HG03175 (cell line): Measurements from ENCODE around the gene PCTP.
A peak's percentile ranks its signal among the peaks of the same experiment; 100 is the strongest.

ENCODE experiments used
- ATAC-seq: cut with Tn5 transposase; IDR thresholded peaks from one replicate; pipeline ENCODE4 v1.9.1; 2021; ENCODE audit warnings: mild to moderate bottlenecking, moderate library complexity; ENCODE audit not compliant: unreplicated experiment

PCTP gene

GRCh38 chr17:55727275-55727674 is 23.6 kb upstream of the PCTP start:
- ATAC-seq: no peak

- no peak for ATAC-seq
Observed at GRCh38 chr17:55727920-55728319, 22.9 kb upstream of the PCTP start.

GRCh38 chr17:55728361-55728760 is 22.5 kb upstream of the PCTP start:
- no peak for ATAC-seq

GRCh38 chr17:55728833-55729232 is 22.0 kb upstream of the PCTP start:
- no peak for ATAC-seq

GRCh38 chr17:55729484-55729883 is 21.4 kb upstream of the PCTP start:
- ATAC-seq: no peak

GRCh38 chr17:55730380-55730779 is 20.5 kb upstream of the PCTP start:
- no peak for ATAC-seq

GRCh38 chr17:55730808-55731207 is 20.0 kb upstream of the PCTP start:
- no peak for ATAC-seq

GRCh38 chr17:55731586-55732250 is 19.1 kb upstream of the PCTP start:
- ATAC-seq: no peak

- ATAC-seq: no peak
Observed at GRCh38 chr17:55734128-55734781, 16.6 kb upstream of the PCTP start.

GRCh38 chr17:55735731-55736405 is 15.0 kb upstream of the PCTP start:
- ATAC-seq: no peak

GRCh38 chr17:55737976-55738501 is 12.8 kb upstream of the PCTP start:
- no peak for ATAC-seq

GRCh38 chr17:55740511-55741355 is 10.1 kb upstream of the PCTP start:
- ATAC-seq: no peak

- no peak for ATAC-seq
Observed at GRCh38 chr17:55741356-55741700, 9.5 kb upstream of the PCTP start.

GRCh38 chr17:55742272-55743102 is 8.4 kb upstream of the PCTP start:
- peak; percentile 93 for ATAC-seq

GRCh38 chr17:55743103-55743679 is 7.7 kb upstream of the PCTP start:
- ATAC-seq: peak; percentile 33

- no peak for ATAC-seq
Observed at GRCh38 chr17:55745258-55745657, 5.6 kb upstream of the PCTP start.

GRCh38 chr17:55746466-55746865 is 4.4 kb upstream of the PCTP start:
- no peak for ATAC-seq

GRCh38 chr17:55747209-55747608 is 3.6 kb upstream of the PCTP start:
- ATAC-seq: no peak

GRCh38 chr17:55748841-55749240 is 2.0 kb upstream of the PCTP start:
- ATAC-seq: no peak

GRCh38 chr17:55749985-55750384 is 866 bp upstream of the PCTP start:
- ATAC-seq: no peak
